T-helper 17 cell (primary cell): Measurements from ENCODE around the gene CARS2. TPM values are rescaled to one million over a fixed set of nuclear protein-coding genes. Genes with fewer than 3 reads are reported as not detected.
A peak's percentile ranks its signal among the peaks of the same experiment; 100 is the strongest.
"Not testable (repeated sequence)": the region's sequence is repeated elsewhere in the genome, so short reads cannot be mapped to it uniquely, and the experiment has no call there.

Experiments used
- ATAC-seq: fragments of 150-1000 bp; cut with Tn5 transposase; 2 replicates; pipeline ENCODE4 v1.10.0; 2021; ENCODE audit warnings: mild to moderate bottlenecking, moderate library complexity
- DNase-seq, 3 donors: peaks; one replicate each; pipeline versions ENCODE4 v3.0.0 to v3.0.0-alpha.2; 2020 to 2021
- H3K9me3 ChIP-seq: one replicate; pipeline ENCODE4 v1.7.0; 2013; ENCODE audit warnings: low read length, mild to moderate bottlenecking; ENCODE audit not compliant: control insufficient read depth, poor library complexity, severe bottlenecking
- H3K27ac Mint-ChIP-seq: one replicate; pipeline ENCODE4 v1.8.0; 2022; ENCODE audit warnings: mild to moderate bottlenecking, moderate library complexity, mixed read lengths
- H3K27me3 Mint-ChIP-seq: one replicate; pipeline ENCODE4 v1.8.0; 2022; ENCODE audit warnings: mixed read lengths
- H3K36me3 Mint-ChIP-seq: one replicate; pipeline ENCODE4 v1.8.0; 2022; ENCODE audit warnings: low read depth, mixed read lengths
- H3K4me1 Mint-ChIP-seq: one replicate; pipeline ENCODE4 v1.8.0; 2022; ENCODE audit warnings: mild to moderate bottlenecking, mixed read lengths
- H3K4me3 Mint-ChIP-seq: one replicate; pipeline ENCODE4 v1.8.0; 2022; ENCODE audit warnings: mild to moderate bottlenecking, moderate library complexity, mixed read lengths
- total RNA-seq, 4 donors: library from RNA in 2 of 4; stranded (reverse) in 2 of 4; gene quantifications; one replicate each; pipeline ENCODE4 v1.2.3 and lab custom pipeline; 2022 to 2026

CARS2 gene
- total RNA-seq, 2 donors from 2014 or later: 57.7 to 74.6 TPM

DNA sequence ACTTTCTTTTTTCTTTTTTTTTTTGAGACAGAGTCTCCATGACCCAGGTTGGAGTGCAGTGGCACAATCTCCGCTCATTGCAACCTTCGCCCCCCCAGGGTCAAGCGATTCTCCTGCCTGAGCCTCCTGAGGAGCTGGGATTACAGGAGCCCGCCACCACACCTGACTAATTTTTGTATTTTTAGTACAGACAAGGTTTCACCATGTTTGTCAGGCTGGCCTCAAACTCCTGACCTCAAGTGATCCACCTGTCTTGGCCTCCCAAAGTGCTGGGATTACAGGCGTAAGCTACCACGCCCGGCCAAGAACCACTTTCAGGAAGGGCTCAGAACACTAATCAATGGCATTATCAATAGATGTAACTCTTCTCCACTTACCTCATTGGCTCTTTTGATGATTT is 4.9 kb downstream of the CARS2 start:
- ATAC-seq, DNase-seq, H3K9me3 ChIP-seq, H3K27ac Mint-ChIP-seq, H3K4me3 Mint-ChIP-seq, H3K27me3 Mint-ChIP-seq, H3K36me3 Mint-ChIP-seq: not testable (repeated sequence)
- peaks cover 28% of the 10 kb centered on the region for H3K4me1 Mint-ChIP-seq

DNA sequence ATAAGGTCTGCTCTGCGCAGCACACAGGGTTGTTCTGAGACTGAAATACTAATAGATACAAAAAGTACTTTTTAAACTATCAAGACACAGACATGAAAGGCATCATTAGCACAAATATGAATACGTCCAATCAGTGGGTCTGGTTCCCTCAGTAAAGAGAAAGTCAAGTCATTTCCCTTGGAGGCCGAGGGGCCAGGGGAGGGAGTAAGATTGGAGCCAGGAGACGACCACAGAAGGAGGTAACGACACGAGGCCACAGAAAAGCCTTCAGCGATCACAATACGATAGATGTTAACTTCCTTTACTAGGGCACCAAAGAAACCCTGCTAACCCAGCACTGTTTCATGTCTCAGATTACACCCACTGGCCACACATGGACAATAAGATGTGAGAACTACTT is 5.3 kb downstream of the CARS2 start:
- Mint-ChIP-seq H3K27ac (no peak overlapping the region), H3K27me3 (no peaks in the 10 kb centered on the region), H3K4me3 (no peak overlapping the region), H3K4me1 (peaks cover 28% of the 10 kb centered on the region), H3K36me3 (peaks cover 2% of the 10 kb centered on the region)
- DNase-seq: no peak
- no peak for ATAC-seq
- H3K9me3 ChIP-seq: no peaks in the 10 kb centered on the region

DNA sequence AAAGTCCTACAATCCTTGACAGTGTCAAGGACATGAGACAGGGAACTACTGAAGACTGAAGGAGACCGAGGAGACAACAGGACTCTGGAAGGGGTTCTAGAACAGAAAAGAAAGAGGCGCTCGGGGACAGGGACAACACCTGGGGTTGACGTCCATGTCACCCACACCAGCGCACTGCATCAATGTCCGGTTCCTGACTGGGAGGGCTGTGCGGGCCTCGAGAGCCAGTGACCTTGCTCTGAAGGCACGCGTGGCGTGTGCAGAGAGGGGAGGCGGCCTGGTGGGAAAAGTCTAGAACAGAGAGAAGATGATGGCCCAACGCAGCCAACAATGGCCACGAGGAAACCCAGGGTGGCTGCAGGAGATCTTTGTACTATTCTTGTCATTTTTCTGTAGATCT is 5.7 kb downstream of the CARS2 start:
- H3K4me3 Mint-ChIP-seq: no peak overlapping the region
- no peaks in the 10 kb centered on the region for H3K27me3 Mint-ChIP-seq
- no peak for ATAC-seq
- H3K27ac Mint-ChIP-seq: no peak overlapping the region
- peaks cover 2% of the 10 kb centered on the region for H3K36me3 Mint-ChIP-seq
- no peaks in the 10 kb centered on the region for H3K9me3 ChIP-seq
- H3K4me1 Mint-ChIP-seq: peaks cover 28% of the 10 kb centered on the region
- no peak for DNase-seq

DNA sequence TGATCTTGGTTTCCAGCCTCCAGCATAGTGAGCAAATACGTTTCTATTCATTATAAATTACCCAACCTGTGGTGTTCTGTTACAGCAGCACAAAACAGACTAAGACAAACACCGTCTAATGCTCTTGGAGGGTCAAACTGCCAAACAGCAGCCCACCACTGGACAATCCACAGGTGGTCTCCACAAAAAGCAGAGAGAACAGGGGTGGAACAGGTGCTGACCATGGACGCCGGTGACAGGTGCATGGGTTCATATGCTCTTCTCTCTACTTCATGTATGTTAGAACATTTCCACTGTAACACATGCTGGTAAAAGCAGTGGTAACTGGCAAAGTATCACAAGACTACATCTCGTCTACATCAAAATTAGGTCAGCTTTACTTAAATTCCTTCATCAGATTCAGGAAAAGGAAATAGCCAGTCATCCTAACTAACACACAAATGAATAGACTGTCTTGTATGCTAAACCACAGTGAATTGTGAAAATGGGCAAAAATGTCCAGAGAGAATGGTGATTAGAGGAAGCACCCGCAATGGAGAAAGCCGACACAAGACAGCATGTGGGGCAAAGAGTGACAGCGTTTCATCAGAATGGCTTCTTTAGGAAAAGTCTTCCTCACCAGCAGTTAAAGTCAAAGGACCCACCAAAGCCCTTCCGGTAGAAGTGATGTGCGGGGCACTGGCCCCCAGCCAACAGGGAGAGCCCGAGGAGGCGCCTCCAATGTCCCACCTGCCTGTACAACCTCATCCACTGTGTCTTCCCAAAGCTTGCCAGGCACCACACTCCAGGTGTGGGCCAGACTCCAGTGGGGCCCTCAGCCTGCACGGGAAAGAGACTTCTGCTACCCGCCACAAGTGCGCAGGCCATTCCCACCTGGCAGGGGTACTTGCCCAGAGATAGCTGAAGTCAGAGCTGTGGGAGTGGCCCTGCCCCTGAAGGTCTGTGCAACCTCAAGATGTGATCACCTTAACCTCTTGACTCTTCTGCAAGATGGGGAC is 6.5 kb downstream of the CARS2 start:
- H3K4me3 Mint-ChIP-seq: no peak overlapping the region

DNA sequence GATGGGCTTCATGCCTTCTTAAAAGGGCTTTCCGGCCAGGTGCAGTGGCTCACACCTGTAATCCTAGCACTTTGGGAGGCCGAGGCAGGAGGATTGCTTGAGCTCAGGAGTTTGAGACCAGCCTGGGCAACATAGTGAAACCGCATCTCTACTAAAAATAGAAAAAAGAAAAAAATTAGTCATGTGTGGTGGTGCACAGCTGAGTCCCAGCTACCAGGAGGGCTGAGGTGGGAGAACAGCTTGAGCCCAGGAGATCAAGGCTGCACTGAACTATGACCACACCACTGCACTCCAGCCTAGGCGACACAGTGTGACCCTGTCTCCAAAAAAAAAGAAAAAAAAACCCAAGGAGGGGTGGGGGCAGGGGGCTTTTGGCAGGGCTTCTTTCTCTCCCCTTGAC is 7.2 kb downstream of the CARS2 start:
- ATAC-seq (no peak), DNase-seq (no peak)
- Mint-ChIP-seq H3K4me1 (peaks cover 28% of the 10 kb centered on the region), H3K27ac (no peak overlapping the region), H3K4me3 (no peak overlapping the region), H3K36me3 (peaks cover 2% of the 10 kb centered on the region), H3K27me3 (no peaks in the 10 kb centered on the region)
- no peaks in the 10 kb centered on the region for H3K9me3 ChIP-seq

More for the DNA sequence above, 6.5 kb downstream of the CARS2 start:
- H3K27ac Mint-ChIP-seq: no peak overlapping the region
- H3K4me1 Mint-ChIP-seq: peaks cover 28% of the 10 kb centered on the region
- no peak for ATAC-seq
- no peaks in the 10 kb centered on the region for H3K27me3 Mint-ChIP-seq
- peaks cover 2% of the 10 kb centered on the region for H3K36me3 Mint-ChIP-seq
- no peak for DNase-seq
- no peaks in the 10 kb centered on the region for H3K9me3 ChIP-seq

DNA sequence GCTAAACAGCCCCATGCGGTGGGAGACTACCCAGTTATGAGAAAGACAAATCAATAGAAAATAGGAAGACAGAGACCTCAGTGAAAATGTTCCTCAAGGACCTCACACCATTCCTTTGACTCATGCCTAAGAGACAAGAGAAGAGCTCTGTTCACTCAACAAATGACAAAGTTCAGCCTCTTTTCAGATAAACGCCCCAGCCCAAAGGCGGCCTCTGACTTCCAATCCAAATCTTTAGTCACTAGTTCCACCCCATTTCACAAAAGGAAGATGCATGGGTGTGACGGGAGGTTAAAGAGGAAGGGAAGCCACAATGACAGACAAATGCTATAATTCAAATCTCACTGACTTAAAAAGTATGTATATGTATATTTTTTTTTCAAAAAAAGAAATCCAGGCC is 8.1 kb downstream of the CARS2 start:
- DNase-seq (no peak), ATAC-seq (no peak)
- H3K9me3 ChIP-seq: no peaks in the 10 kb centered on the region
- Mint-ChIP-seq H3K4me1 (peaks cover 25% of the 10 kb centered on the region), H3K36me3 (peaks cover 2% of the 10 kb centered on the region), H3K27me3 (no peaks in the 10 kb centered on the region), H3K27ac (no peak overlapping the region), H3K4me3 (no peak overlapping the region)

DNA sequence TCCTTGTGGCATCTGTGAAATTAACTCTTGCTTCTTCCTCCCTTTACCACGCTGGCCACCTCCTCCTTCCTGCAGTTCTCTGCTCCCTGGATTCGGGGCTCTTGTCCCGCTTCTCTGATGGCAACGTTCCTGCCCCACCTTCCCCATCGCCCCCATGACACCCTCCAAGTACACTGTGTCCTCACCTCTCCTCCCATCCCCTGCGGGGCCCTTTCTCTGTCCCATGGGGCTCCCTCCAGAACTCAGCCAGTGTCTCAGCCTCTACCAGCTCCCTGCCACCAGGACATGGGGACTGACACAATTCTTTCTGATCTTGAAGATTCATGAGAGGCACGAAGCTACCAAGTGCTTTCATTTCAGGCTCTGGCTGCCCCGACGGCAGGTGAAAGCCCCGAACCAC is 9.1 kb downstream of the CARS2 start:
- H3K36me3 Mint-ChIP-seq: peaks cover 2% of the 10 kb centered on the region
- ATAC-seq (no peak), DNase-seq (no peak)
- no peaks in the 10 kb centered on the region for H3K9me3 ChIP-seq
- peak overlapping the region; percentile 59 for H3K27ac Mint-ChIP-seq
- H3K27me3 Mint-ChIP-seq: no peaks in the 10 kb centered on the region
- no peak overlapping the region for H3K4me3 Mint-ChIP-seq
- H3K4me1 Mint-ChIP-seq: peaks cover 18% of the 10 kb centered on the region

DNA sequence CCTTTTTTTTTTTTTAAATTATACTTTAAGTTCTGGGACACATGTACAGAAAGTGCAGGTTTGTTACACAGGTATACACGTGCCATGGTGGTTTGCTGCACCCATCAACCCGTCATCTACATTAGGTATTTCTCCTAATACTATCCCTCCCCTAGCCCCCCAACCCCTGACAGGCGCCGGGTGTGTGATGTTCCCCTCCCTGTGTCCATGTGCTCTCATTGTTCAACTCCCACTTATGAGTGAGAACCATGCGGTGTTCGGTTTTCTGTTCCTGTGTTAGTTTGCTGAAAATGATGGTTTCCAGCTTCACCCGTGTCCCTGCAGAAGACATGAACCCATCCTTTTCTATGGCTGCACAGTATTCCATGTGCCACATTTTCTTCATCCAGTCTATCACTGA is 10.1 kb downstream of the CARS2 start:
- H3K9me3 ChIP-seq, ATAC-seq, H3K36me3 Mint-ChIP-seq, H3K4me3 Mint-ChIP-seq, H3K27ac Mint-ChIP-seq, H3K27me3 Mint-ChIP-seq, DNase-seq: not testable (repeated sequence)
- peaks cover 16% of the 10 kb centered on the region for H3K4me1 Mint-ChIP-seq

DNA sequence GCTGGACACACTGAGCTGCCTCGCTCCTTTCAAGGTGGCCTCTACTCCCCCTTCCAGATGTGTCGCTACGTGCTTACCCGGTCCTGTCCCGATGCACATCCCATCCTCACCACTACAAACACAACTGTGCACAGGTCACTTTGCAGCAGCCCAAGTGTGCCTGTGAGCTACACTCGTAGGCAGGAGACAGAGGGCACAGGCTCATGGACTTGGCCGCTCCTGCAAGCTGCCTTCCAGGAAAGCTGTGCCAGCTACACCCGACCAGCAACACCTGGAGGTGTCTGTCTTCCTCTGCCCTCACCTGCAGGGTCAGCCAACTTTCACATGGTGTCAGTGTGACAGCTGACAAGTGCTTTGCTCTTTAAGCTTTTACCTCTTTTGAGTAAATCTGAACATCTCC is 15.4 kb downstream of the CARS2 start:
- H3K4me1 Mint-ChIP-seq: peaks cover 3% of the 10 kb centered on the region
- peaks cover 5% of the 10 kb centered on the region for H3K36me3 Mint-ChIP-seq
- no peaks in the 10 kb centered on the region for H3K9me3 ChIP-seq
- no peak overlapping the region for H3K4me3 Mint-ChIP-seq
- ATAC-seq (no peak), DNase-seq (no peak)
- H3K27me3 Mint-ChIP-seq: no peaks in the 10 kb centered on the region
- H3K27ac Mint-ChIP-seq: no peak overlapping the region

DNA sequence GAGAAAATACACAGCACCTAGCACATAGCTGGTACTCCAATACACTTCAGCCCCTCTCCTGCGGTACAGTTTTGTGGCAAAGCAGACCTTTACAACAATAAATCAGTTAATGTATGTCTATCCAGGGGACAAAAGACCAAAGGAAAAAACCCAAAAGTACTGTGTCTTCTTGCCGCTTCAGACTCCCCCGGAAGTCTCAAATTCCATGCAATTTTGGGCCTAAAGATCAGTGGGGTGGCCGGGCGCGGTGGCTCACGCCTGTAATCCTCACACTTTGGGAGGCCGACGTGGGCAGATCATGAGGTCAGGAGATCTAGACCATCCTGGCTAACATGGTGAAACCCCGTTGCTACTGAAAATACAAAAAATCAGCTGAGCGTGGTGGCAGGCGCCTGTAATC is 16.2 kb downstream of the CARS2 start:
- Mint-ChIP-seq H3K36me3 (peaks cover 8% of the 10 kb centered on the region), H3K4me1 (peaks cover 6% of the 10 kb centered on the region), H3K4me3 (no peak overlapping the region), H3K27me3 (no peaks in the 10 kb centered on the region), H3K27ac (no peak overlapping the region)
- no peak for DNase-seq
- no peaks in the 10 kb centered on the region for H3K9me3 ChIP-seq
- ATAC-seq: no peak

DNA sequence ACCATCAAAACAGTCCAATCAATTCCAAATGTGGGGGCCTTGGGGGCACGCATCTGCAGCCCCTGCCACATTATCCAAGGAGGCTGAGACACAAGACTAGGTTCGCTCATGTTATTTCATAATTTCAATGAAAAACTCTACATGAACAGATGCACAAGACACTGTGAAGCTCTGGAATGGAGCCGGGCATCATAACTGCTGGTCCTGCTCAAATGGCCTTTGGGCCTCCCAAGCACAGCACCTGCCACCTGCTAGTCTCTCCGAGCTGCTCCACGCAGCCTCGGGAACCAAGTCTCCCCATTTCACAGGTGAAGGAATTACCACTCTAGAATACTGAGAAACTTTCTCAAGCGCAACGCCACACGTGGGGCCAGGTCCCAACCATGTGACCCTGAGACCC is 16.9 kb downstream of the CARS2 start:
- H3K4me3 Mint-ChIP-seq: no peak overlapping the region
- no peak overlapping the region for H3K27ac Mint-ChIP-seq
- DNase-seq: no peak
- H3K4me1 Mint-ChIP-seq: peaks cover 6% of the 10 kb centered on the region
- H3K9me3 ChIP-seq: no peaks in the 10 kb centered on the region
- no peak for ATAC-seq
- H3K36me3 Mint-ChIP-seq: peaks cover 8% of the 10 kb centered on the region
- H3K27me3 Mint-ChIP-seq: no peaks in the 10 kb centered on the region

DNA sequence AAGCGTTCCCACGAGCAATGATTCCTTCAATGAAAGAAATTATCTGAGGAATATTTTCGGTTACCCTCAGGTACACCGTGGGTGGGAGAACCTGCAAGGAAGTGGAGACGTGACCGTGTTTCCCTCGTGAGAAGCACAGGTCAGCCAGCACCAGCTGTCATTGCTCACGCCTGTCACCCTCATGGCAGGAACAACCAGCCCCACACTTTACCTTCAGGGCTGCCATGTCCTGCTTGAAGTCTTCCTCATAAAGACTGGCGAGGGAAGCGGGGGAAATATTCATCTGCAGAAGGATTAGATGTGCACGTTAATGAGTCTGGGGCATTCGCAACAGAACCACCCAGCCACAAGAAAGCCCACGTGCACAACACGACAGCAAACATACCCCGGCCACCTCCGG is 18.2 kb downstream of the CARS2 start:
- H3K4me1 Mint-ChIP-seq: peaks cover 6% of the 10 kb centered on the region
- DNase-seq (no peak), ATAC-seq (no peak)

DNA sequence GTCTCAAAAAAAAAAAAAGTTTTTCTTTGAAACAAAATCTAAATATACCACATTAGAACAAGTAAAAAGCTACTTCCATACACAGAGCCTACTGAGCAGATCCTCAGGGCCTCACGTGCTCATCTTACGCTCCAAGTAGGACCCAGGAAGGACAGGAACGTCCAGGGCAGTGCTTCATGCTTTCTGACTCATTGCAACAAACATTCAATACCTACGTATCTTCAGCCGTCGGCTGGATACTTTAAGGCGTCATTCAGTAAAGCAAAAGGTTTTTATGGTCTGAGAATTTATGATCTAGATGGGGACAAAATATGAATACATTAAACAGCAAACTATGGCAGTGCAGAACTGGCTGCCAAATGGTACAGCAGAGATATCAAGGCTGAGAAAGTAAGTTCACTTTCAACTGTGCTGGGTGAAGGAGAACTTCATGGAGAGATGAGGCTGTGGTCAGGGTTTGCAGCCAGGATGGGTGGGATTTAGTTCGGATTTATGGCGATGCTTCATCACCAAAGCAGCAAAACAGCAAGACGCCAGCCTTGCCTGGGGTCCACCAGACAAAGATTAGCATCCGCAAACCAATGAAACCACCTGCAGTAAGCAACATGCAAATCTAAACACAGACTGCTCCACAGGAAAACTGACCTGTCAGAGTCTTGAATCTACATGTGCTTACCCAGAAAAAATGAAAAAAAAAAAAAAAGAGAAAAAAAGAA is 20.5 kb downstream of the CARS2 start:
- Mint-ChIP-seq H3K4me3 (no peak overlapping the region), H3K4me1 (peaks cover 7% of the 10 kb centered on the region), H3K27ac (no peak overlapping the region), H3K27me3 (no peaks in the 10 kb centered on the region), H3K36me3 (peaks cover 8% of the 10 kb centered on the region)
- ATAC-seq (no peak), DNase-seq (no peak)
- H3K9me3 ChIP-seq: no peaks in the 10 kb centered on the region

More for the DNA sequence above, 18.2 kb downstream of the CARS2 start:
- Mint-ChIP-seq H3K36me3 (peaks cover 8% of the 10 kb centered on the region), H3K27me3 (no peaks in the 10 kb centered on the region), H3K4me3 (no peak overlapping the region), H3K27ac (no peak overlapping the region)
- H3K9me3 ChIP-seq: no peaks in the 10 kb centered on the region
